ENCODE measurements around the gene SUPT3H. TPM values are rescaled to one million over a fixed set of nuclear protein-coding genes. Genes with fewer than 3 reads are reported as not detected.

The SUPT3H gene
- polyA plus RNA-seq, 3 donors, result 2.4 to 3.5 (median 2.5) TPM

DNA sequence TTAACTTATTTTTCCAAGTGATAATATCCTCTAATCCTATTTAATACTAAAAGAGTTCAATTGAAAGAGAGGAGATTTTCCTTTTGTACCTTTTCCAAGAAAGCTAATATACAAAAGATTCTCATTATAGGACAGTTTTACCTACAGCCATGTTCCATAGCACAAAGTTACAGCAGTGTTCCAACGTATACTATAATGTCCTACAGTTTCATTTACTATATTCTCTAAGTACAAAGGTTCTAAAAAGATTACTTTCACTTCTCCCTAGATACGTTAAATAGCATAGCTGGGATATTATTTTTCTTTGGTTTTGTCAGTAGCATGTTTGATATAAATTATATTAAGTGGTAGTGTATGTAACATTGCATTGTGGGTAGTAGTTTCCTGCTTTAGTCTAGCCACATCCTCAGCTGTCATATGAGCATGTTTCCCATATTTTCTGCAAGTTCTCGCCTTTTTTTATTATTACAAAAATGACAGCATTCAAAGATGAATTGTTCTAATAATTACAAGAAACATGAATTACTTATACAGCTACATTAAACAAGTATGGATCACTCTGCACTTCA is 54.0 kb downstream of the SUPT3H start:
- peak overlapping the region; percentile 39 for H3K4me2 ChIP-seq (replicated peaks; ENCODE audit: extremely low read depth, low read length, poor library complexity, severe bottlenecking)
- no peaks in the 10 kb centered on the region for H3K9me3 ChIP-seq (replicated peaks in 1 of 2; ENCODE audit: control insufficient read depth in 1 of 2, insufficient read depth in 1 of 2, low read length in 2 of 2)
- no peak overlapping the region for H3K9ac ChIP-seq (ENCODE audit: insufficient read depth, low read length, poor library complexity, severe bottlenecking)
- H3K27ac ChIP-seq (ENCODE audit: low read depth in 1 of 2, low read length in 2 of 2), result no peak overlapping the region
- Mint-ChIP-seq H3K27ac (no peak overlapping the region), H3K4me3 (peak overlapping the region in 1 of 2 donors; percentile 35), H3K4me1 (peaks cover 31% of the 10 kb centered on the region), H3K9me3 (no peaks in the 10 kb centered on the region), H3K36me3 (no peaks in the 10 kb centered on the region), H3K27me3 (ENCODE audit: low read depth in 3 of 3) (peaks cover 0 to 1% (median 0%) of the 10 kb centered on the region in 3 donors)
- peak overlapping the region; percentile 41 for H2AFZ ChIP-seq (ENCODE audit: insufficient read depth, low read depth, low read length, poor library complexity, severe bottlenecking)
- no peaks in the 10 kb centered on the region for H4K20me1 ChIP-seq (ENCODE audit: insufficient read depth, low read length)
- WGBS (ENCODE audit: insufficient coverage), result no CpG with 5 or more reads among the region's 3 CpGs
- no peak for DNase-seq
- intact Hi-C loops (cut with micrococcal nuclease), result no loop called here
- TF ChIP-seq, protein P1, sequence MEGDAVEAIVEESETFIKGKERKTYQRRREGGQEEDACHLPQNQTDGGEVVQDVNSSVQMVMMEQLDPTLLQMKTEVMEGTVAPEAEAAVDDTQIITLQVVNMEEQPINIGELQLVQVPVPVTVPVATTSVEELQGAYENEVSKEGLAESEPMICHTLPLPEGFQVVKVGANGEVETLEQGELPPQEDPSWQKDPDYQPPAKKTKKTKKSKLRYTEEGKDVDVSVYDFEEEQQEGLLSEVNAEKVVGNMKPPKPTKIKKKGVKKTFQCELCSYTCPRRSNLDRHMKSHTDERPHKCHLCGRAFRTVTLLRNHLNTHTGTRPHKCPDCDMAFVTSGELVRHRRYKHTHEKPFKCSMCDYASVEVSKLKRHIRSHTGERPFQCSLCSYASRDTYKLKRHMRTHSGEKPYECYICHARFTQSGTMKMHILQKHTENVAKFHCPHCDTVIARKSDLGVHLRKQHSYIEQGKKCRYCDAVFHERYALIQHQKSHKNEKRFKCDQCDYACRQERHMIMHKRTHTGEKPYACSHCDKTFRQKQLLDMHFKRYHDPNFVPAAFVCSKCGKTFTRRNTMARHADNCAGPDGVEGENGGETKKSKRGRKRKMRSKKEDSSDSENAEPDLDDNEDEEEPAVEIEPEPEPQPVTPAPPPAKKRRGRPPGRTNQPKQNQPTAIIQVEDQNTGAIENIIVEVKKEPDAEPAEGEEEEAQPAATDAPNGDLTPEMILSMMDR (IDR thresholded peaks at IDR 0.05), result no peak
- no peaks in the 10 kb centered on the region for H3K79me2 ChIP-seq (ENCODE audit: insufficient read depth, low read length)
- peaks cover 0 to 2% of the 10 kb centered on the region in 2 donors for H3K4me1 ChIP-seq (ENCODE audit: control insufficient read depth in 1 of 2, insufficient read depth in 2 of 2, low read length in 2 of 2)
- H3K27me3 ChIP-seq (ENCODE audit: control insufficient read depth in 2 of 2, insufficient read depth in 2 of 2, low read length in 2 of 2), result no peaks in the 10 kb centered on the region
- H3K36me3 ChIP-seq (replicated peaks in 1 of 2; ENCODE audit: control insufficient read depth in 1 of 2, insufficient read depth in 2 of 2, low read length in 2 of 2), result no peaks in the 10 kb centered on the region
- no peak overlapping the region for H3K4me3 ChIP-seq (replicated peaks in 1 of 3; ENCODE audit: low read depth in 2 of 3, low read length in 3 of 3)

DNA sequence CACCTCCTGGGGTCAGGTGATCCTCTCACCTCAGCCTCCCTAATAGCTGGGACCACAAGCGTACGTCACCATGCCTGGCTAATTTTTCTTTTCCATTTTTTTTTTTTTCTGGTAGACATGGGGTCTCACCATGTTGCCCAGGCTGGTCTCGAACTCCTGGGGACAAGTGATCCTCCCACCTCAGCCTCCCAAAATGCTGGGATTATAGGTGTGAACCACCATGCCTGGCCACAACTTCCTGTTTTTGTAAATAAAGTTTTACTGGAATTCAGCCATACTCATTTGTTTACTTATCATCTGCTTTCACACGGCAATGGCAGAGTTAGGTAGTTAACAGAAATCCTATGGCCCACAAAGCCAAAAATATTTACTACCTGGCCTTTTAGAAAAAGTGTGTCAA is 57.4 kb downstream of the SUPT3H start:
- H3K4me3 ChIP-seq (replicated peaks in 1 of 3; ENCODE audit: low read depth in 2 of 3, low read length in 3 of 3), result no peak overlapping the region
- H3K4me3 Mint-ChIP-seq, result no peak overlapping the region
- no peaks in the 10 kb centered on the region for H3K79me2 ChIP-seq (ENCODE audit: insufficient read depth, low read length)
- H4K20me1 ChIP-seq (ENCODE audit: insufficient read depth, low read length), result no peaks in the 10 kb centered on the region
- no peak overlapping the region for H2AFZ ChIP-seq (ENCODE audit: insufficient read depth, low read depth, low read length, poor library complexity, severe bottlenecking)
- peaks cover 0 to 2% of the 10 kb centered on the region in 2 donors for H3K4me1 ChIP-seq (ENCODE audit: control insufficient read depth in 1 of 2, insufficient read depth in 2 of 2, low read length in 2 of 2)
- H3K27ac ChIP-seq (ENCODE audit: low read depth in 1 of 2, low read length in 2 of 2), result no peak overlapping the region
- peaks cover 0 to 1% (median 0%) of the 10 kb centered on the region in 3 donors for H3K27me3 Mint-ChIP-seq (ENCODE audit: low read depth in 3 of 3)
- H3K27ac Mint-ChIP-seq, result no peak overlapping the region
- intact Hi-C loops (cut with micrococcal nuclease), result no loop called here
- no peaks in the 10 kb centered on the region for H3K9me3 ChIP-seq (replicated peaks in 1 of 2; ENCODE audit: control insufficient read depth in 1 of 2, insufficient read depth in 1 of 2, low read length in 2 of 2)
- no peak overlapping the region for H3K4me2 ChIP-seq (replicated peaks; ENCODE audit: extremely low read depth, low read length, poor library complexity, severe bottlenecking)
- 100% methylated on average over 2 of the region's 4 CpGs for WGBS (ENCODE audit: insufficient coverage)
- peaks cover 0 to 3% (median 0%) of the 10 kb centered on the region in 7 donors for H3K9me3 Mint-ChIP-seq
- H3K36me3 Mint-ChIP-seq, result no peaks in the 10 kb centered on the region
- H3K36me3 ChIP-seq (replicated peaks in 1 of 2; ENCODE audit: control insufficient read depth in 1 of 2, insufficient read depth in 2 of 2, low read length in 2 of 2), result no peaks in the 10 kb centered on the region
- DNase-seq, result no peak
- peaks cover 18% of the 10 kb centered on the region for H3K4me1 Mint-ChIP-seq
- TF ChIP-seq, protein P1 (IDR thresholded peaks at IDR 0.05), result no peak
- no peaks in the 10 kb centered on the region for H3K27me3 ChIP-seq (ENCODE audit: control insufficient read depth in 2 of 2, insufficient read depth in 2 of 2, low read length in 2 of 2)
- no peak overlapping the region for H3K9ac ChIP-seq (ENCODE audit: insufficient read depth, low read length, poor library complexity, severe bottlenecking)
